ENCODE data around the gene GPR132.

GPR132 gene

GRCh38 chr14:105059925-105060565 is 5.2 kb downstream of the GPR132 start:
- no peak for DNase-seq

- no peak for DNase-seq
Observed at GRCh38 chr14:105059035-105059924, 6.0 kb downstream of the GPR132 start.

- DNase-seq, result no peak
Observed at GRCh38 chr14:105058521-105059034, 6.7 kb downstream of the GPR132 start.

- DNase-seq, result no peak
Observed at GRCh38 chr14:105056303-105056831, 8.9 kb downstream of the GPR132 start.

GRCh38 chr14:105055736-105056302 is 9.4 kb downstream of the GPR132 start:
- no peak for DNase-seq

DNA sequence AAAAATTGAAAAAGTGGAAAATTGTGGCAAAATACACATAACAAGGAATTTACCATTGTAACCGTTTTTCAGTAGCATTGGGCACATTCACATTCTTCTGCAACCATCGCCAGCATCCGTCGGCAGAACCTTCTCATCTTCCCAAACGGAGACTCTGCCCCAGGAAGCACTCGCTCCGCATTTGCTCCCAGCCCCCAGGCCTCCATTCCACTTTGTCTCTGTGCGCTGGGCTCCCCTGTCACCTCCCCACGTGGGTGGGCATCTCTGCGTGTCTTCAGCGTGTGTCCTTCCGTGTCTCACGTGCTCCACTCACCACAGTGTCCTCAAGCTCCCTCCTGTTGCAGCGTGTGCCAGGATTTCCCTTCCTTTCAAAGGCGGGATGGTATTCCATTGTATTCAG is 9.9 kb downstream of the GPR132 start:
- DNase-seq, result no peak

DNA sequence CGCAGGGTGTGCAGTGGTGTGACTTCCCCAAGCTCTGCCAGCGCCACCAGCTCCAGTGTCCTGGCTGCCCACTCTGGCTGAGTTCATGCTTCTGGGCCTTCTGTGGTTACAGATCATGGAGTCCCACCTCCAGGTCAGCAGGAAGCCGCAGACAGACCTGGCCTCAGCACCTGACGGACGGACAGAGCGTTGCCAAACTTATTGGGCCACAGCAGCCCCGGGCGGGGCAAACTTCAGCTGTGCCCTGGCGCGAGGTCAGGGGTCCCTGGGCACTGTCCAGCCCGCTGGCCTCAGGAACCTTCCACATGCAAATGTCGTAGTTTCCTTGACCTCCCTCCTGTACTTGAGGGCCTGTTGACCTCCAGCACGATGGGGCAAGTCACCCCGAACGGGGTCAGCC is 11.2 kb downstream of the GPR132 start:
- DNase-seq, result no peak

GRCh38 chr14:105053421-105053820 is 11.8 kb downstream of the GPR132 start:
- no peak for DNase-seq

- no peak for DNase-seq
Observed at GRCh38 chr14:105052110-105052458, 13.1 kb downstream of the GPR132 start.

DNA sequence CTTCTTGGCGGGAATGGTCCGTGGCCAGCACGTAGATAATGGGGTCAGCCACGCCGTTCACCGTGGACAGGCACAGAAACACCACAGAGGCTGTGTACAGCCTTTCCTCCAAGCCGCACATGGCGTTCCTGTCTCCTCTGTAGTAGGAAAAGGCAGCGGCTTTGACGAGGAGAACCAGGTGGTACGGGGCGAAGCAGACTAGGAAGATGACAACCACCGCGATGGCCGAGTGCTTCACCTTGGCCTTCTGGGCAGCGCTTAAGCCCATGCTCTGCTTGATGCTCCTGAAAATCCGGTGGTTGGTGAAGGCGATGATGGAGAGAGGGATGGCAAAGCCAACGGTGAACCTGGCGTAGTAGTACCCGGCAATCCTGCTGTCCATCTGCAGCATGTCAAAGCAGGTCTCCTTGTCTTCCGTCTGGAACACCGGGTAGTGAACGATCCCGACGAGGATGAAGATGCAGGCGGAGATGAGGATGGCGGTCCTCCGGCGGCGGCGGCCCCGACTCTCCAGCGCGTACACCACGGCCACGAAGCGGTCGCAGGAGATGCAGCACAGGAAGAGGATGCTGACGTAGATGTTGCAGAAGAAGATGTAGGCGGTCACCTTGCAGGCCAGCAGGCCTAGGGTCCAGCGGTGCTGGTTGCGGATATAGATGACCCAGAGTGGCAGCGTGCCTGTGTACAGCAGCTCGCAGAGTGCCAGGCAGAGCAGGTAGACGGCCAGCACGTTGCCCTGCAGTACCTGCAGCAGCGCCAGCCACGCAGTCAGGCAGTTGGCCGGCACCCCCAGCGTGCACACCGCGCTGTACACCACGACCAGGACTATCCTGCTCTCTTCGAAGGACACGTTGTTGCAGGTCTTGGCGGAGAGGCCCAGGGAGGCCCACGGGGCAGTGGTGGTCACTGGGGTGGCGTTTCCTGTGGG is 13.8 kb downstream of the GPR132 start:
- no peak for DNase-seq

- peak; percentile 18 for DNase-seq
Observed at GRCh38 chr14:105050551-105050897, 14.7 kb downstream of the GPR132 start.

GRCh38 chr14:105049753-105050550 is 15.3 kb downstream of the GPR132 start:
- no peak for DNase-seq

DNA sequence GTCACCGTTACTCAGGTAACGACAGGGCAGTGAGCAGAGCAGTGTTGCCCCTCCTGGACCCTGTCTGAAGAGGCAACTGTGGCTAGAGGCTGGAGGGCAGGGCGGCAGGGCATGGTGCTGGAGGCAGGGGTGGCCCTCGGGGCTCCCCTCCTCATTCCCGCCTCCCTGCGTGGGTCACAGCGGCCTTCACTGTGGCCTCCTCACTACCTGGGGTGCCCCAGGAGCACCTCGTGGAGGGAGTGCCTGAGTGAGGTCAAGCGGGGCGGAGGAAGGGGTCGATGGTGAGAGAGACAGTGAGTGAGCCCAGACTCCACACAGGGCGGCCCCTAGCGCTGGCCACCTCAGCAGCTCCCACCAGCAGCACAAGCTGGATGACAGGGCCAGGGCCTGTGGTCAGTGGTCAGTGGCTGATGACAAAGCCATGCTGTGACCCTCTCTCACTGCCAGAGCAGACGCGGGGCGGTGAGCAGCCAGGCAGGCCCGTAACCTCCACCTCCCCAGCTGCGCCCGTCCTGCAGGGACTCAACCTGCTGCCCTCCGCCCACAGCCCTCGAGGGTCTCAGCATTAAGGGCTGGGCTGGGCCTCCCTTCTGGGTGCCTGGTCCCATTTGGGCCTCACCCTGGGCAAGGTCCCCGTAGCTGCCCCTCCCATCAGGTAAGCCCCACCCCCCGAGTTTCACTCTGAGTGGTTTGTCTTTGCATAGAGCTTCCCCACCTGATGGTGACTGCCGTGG is 17.8 kb downstream of the GPR132 start:
- no peak for DNase-seq

- DNase-seq, result no peak
Observed at GRCh38 chr14:105046891-105047282, 18.3 kb downstream of the GPR132 start.

GRCh38 chr14:105045710-105046326 is 19.4 kb downstream of the GPR132 start:
- peak; percentile 29 for DNase-seq

GRCh38 chr14:105043641-105044040 is 21.6 kb downstream of the GPR132 start:
- no peak for DNase-seq

GRCh38 chr14:105042813-105043212 is 22.4 kb downstream of the GPR132 start:
- DNase-seq, result no peak

GRCh38 chr14:105041841-105042765 is 23.1 kb downstream of the GPR132 start:
- no peak for DNase-seq

GRCh38 chr14:105039458-105040205 is 25.6 kb downstream of the GPR132 start:
- DNase-seq, result no peak

Measured in NCI-H2081 treated with DMSO at 0.1 percent for 48 hours (cell line).